ENCODE measurements around the gene RMRP. TPM values are rescaled to one million over a fixed set of nuclear protein-coding genes. Genes with fewer than 3 reads are reported as not detected.
A peak's percentile ranks its signal among the peaks of the same experiment; 100 is the strongest.

Gene RMRP
- total RNA-seq, 1 donor from 2014 or later = 14,337 TPM

- TF ChIP-seq CTCF (IDR thresholded peaks at IDR 0.05) = no peak
- Mint-ChIP-seq H3K4me1 (ENCODE audit: unreplicated experiment) (peaks cover 52% of the 10 kb centered on the region), H3K4me3 (ENCODE audit: unreplicated experiment) (peak overlapping the region; percentile 76), H3K36me3 (ENCODE audit: unreplicated experiment) (peaks cover 7% of the 10 kb centered on the region), H3K27me3 (ENCODE audit: unreplicated experiment) (no peaks in the 10 kb centered on the region), H3K27ac (ENCODE audit: unreplicated experiment) (peak overlapping the region; percentile 84), H3K9me3 (ENCODE audit: unreplicated experiment) (no peaks in the 10 kb centered on the region)
- DNase-seq (ENCODE audit: extremely low spot score, unreplicated experiment) = no peak
Measured at GRCh38 chr9:35690294-35690613, 32.4 kb upstream of the RMRP start.

DNA sequence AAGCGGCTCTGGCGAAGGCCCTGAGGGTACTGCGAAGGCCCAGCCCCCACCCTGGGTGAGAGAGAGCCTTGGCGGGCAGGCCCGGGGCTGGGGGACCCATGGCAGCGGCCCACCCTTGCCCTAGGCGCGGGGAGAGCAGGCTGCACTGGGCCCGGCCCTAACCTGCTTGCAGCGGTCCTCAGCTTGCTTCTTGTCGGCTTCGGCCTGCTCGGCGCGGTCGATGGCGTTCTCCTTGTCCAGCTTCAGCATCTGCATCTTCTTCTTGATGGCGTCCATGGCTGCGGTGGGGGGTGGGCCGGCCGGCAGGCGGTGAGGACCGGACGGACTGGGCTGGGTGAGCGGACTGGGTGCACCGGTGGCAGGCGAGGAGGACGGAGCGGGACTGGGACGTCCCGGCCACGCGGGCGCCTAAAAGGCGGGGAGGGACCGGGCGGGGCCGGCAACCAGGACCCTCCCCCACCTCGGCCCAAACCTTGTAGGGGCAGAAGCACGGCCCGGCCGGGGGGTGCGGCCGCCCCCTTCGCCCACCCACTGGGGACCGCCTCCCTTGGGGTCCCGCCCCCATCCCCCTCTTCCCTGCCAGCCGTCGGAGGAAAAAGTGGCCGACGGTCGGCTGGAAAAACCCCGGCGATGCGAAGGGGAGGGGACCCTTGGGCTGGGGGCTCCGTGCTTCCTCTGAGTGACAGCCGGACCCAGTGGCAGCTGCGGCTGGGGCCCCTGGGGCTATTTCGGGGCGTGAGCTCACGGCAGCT lies 31.9 kb upstream of the RMRP start, which contains the start of gene TPM2:
TSS of gene TPM2 (minus strand) at position 384 of the 752 bp plus-strand sequence. CDS start at position 276, 108 bp downstream.
- Mint-ChIP-seq H3K36me3 (ENCODE audit: unreplicated experiment) (peaks cover 8% of the 10 kb centered on the region), H3K27me3 (ENCODE audit: unreplicated experiment) (no peaks in the 10 kb centered on the region), H3K4me3 (ENCODE audit: unreplicated experiment) (peak within 1 kb of the TSS; percentile 86), H3K4me1 (ENCODE audit: unreplicated experiment) (peaks cover 54% of the 10 kb centered on the region), H3K27ac (ENCODE audit: unreplicated experiment) (peak within 1 kb of the TSS; percentile 96), H3K9me3 (ENCODE audit: unreplicated experiment) (no peaks in the 10 kb centered on the region)
- no peak for TF ChIP-seq CTCF (IDR thresholded peaks at IDR 0.05)
- peak; percentile 89 for DNase-seq (ENCODE audit: extremely low spot score, unreplicated experiment)

DNA sequence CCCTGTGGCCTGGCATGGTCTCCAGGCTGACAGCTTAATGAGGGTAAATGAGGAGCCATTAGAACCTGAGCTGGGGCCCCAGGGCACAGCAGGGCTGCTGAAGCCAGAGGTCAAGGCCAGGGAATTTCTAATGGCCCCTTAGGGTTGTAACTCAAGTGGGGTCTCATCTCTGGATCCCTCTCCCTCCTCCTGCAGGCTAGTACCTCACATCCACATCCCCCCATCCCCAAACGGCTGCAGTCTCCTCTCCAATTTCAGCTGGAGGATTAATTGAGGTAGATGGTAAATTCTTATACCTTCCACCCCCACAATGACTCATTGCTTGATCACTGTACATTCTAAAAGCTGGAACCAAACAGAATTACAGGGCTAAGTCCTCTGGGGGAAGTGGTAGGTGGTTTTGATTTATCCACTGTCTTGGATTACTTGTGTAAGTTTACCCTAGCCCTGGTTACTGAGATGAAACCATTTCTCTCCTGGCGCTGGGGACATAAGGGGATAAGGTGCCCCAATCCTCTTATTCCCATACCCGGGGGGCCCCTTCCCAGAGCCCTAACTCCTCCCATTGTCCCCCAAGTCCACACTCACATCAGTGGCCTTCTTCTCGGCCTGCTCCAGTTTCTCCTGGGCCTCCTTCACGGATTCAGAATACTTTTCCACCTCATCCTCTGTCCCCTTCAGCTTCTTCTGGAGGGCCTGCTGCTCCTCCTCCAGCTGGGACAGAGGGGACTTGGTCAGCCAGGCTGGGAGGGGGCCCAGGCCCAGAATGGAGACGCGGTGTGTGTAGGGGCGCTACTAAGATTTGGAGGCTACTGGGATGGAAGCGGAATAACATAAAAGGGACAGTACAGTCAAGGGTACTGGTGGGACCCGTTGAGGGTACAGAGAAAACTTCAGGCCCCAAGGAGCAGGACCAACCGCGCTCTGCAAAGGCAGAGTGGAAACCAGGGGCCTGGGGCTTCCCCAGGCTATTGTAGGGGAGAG lies 31.0 kb upstream of the RMRP start:
- Mint-ChIP-seq H3K4me1 (ENCODE audit: unreplicated experiment) (peaks cover 61% of the 10 kb centered on the region), H3K4me3 (ENCODE audit: unreplicated experiment) (peak overlapping the region; percentile 86), H3K27me3 (ENCODE audit: unreplicated experiment) (no peaks in the 10 kb centered on the region), H3K9me3 (ENCODE audit: unreplicated experiment) (no peaks in the 10 kb centered on the region), H3K27ac (ENCODE audit: unreplicated experiment) (peak overlapping the region; percentile 96), H3K36me3 (ENCODE audit: unreplicated experiment) (peaks cover 13% of the 10 kb centered on the region)
- DNase-seq (ENCODE audit: extremely low spot score, unreplicated experiment) = no peak
- TF ChIP-seq CTCF (IDR thresholded peaks at IDR 0.05) = no peak

DNA sequence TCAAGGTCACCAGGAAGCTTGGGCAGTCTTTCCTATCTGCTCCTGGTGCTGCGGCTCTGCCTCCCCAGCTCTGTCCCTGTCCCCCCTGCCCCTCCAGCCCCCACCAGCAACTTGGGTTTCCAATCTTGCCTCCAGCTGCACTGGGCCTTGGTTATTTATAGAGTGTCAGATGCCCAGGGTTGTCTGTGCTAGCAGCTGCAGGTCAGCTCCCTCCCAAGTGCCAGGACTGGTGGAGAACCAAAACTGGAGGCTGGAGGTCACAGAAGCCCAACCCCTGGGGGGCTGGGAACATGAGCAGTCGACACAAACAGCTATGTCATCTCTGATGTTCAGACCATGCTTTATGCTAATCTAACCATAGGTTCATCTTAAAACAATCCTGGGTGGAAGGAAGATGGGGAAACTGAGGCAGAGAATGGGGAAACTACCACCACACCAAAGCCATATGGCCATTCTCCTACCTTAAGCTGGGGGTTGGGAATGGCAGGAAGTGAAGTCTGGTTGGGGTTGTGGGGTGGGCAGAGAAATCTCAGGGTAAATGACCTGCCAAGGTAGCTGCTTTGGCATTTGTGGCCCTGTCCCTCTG lies 30.2 kb upstream of the RMRP start:
- Mint-ChIP-seq H3K4me3 (ENCODE audit: unreplicated experiment) (peak overlapping the region; percentile 86), H3K36me3 (ENCODE audit: unreplicated experiment) (peaks cover 19% of the 10 kb centered on the region), H3K27me3 (ENCODE audit: unreplicated experiment) (no peaks in the 10 kb centered on the region), H3K4me1 (ENCODE audit: unreplicated experiment) (peaks cover 68% of the 10 kb centered on the region), H3K9me3 (ENCODE audit: unreplicated experiment) (no peaks in the 10 kb centered on the region), H3K27ac (ENCODE audit: unreplicated experiment) (peak overlapping the region; percentile 96)
- no peak for DNase-seq (ENCODE audit: extremely low spot score, unreplicated experiment)
- no peak for TF ChIP-seq CTCF (IDR thresholded peaks at IDR 0.05)
